ENCODE measurements around the gene C2orf92. TPM values are rescaled to one million over a fixed set of nuclear protein-coding genes. Genes with fewer than 3 reads are reported as not detected.

The C2orf92 gene
- total RNA-seq, 1 donor from 2014 or later, result 11.5 TPM

GRCh38 chr2:97747716-97748115 is 78.2 kb downstream of the C2orf92 start:
- TF ChIP-seq CTCF (conservative IDR thresholded peaks at IDR 0.05), result no peak
- no peak for DNase-seq (ENCODE audit: extremely low spot score, unreplicated experiment)
- Mint-ChIP-seq H3K27me3 (no peaks in the 10 kb centered on the region), H3K27ac (no peak overlapping the region), H3K36me3 (peaks cover 23% of the 10 kb centered on the region), H3K4me3 (no peak overlapping the region), H3K9me3 (peaks cover 5% of the 10 kb centered on the region), H3K4me1 (ENCODE audit: unreplicated experiment) (peaks cover 45% of the 10 kb centered on the region)

GRCh38 chr2:97749581-97749980 is 80.1 kb downstream of the C2orf92 start:
- DNase-seq (ENCODE audit: extremely low spot score, unreplicated experiment), result no peak
- Mint-ChIP-seq H3K27ac (peak overlapping the region; percentile 35), H3K36me3 (peaks cover 22% of the 10 kb centered on the region)

GRCh38 chr2:97750017-97750416 is 80.5 kb downstream of the C2orf92 start:
- TF ChIP-seq CTCF (conservative IDR thresholded peaks at IDR 0.05), result no peak
- no peaks in the 10 kb centered on the region for H3K9me3 Mint-ChIP-seq

More at GRCh38 chr2:97749581-97749980, 80.1 kb downstream of the C2orf92 start:
- Mint-ChIP-seq H3K4me3 (no peak overlapping the region), H3K4me1 (ENCODE audit: unreplicated experiment) (peaks cover 47% of the 10 kb centered on the region), H3K27me3 (no peaks in the 10 kb centered on the region), H3K9me3 (no peaks in the 10 kb centered on the region)
- TF ChIP-seq CTCF (conservative IDR thresholded peaks at IDR 0.05), result no peak

GRCh38 chr2:97751752-97752151 is 82.2 kb downstream of the C2orf92 start:
- no peak for DNase-seq (ENCODE audit: extremely low spot score, unreplicated experiment)
- Mint-ChIP-seq H3K4me1 (ENCODE audit: unreplicated experiment) (peaks cover 40% of the 10 kb centered on the region), H3K9me3 (no peaks in the 10 kb centered on the region), H3K27ac (peak overlapping the region; percentile 22), H3K4me3 (no peak overlapping the region), H3K36me3 (peaks cover 31% of the 10 kb centered on the region), H3K27me3 (no peaks in the 10 kb centered on the region)
- TF ChIP-seq CTCF (conservative IDR thresholded peaks at IDR 0.05), result no peak

More at GRCh38 chr2:97750017-97750416, 80.5 kb downstream of the C2orf92 start:
- H3K4me1 Mint-ChIP-seq (ENCODE audit: unreplicated experiment), result peaks cover 52% of the 10 kb centered on the region
- H3K4me3 Mint-ChIP-seq, result no peak overlapping the region
- no peak for DNase-seq (ENCODE audit: extremely low spot score, unreplicated experiment)
- H3K27me3 Mint-ChIP-seq, result no peaks in the 10 kb centered on the region
- H3K36me3 Mint-ChIP-seq, result peaks cover 27% of the 10 kb centered on the region
- H3K27ac Mint-ChIP-seq, result no peak overlapping the region

Other genes with a start within 250 kb of the C2orf92 start
- gene ANKRD36B, start 79.8 kb upstream of the C2orf92 start, total RNA-seq (ENCODE audit: low replicate concordance), result 20.9 and 42.1 TPM in 2 replicates
- 244 and 332 TPM in 2 replicates for gene COX5B, start 23.7 kb upstream of the C2orf92 start, total RNA-seq (ENCODE audit: low replicate concordance)
- 59.5 and 69.0 TPM in 2 replicates for gene ACTR1B, start 5.7 kb upstream of the C2orf92 start, total RNA-seq (ENCODE audit: low replicate concordance)
- gene ZAP70, start 43.9 kb downstream of the C2orf92 start, total RNA-seq (ENCODE audit: low replicate concordance), result 1.2 and 2.5 TPM in 2 replicates